Measurements from ENCODE around the gene DOK5.

- TF ChIP-seq POLR2A (IDR thresholded peaks at IDR 0.05) (no peak), POLR2AphosphoS5 (IDR thresholded peaks at IDR 0.05) (no peak), CTCF (IDR thresholded peaks at IDR 0.05) (no peak)
Observed at GRCh38 chr20:54494303-54495006, 19.1 kb downstream of the DOK5 start.

Data from prostate gland (tissue), 2 donors.